D721Med (cell line): ENCODE measurements around the gene IL10RA.

Experiments used
- DNase-seq: peaks from one replicate; pipeline ENCODE4 v3.0.0; 2011; ENCODE audit warnings: low spot score; ENCODE audit not compliant: insufficient read length
- FAIRE-seq: peaks from 2 replicates; lab custom pipeline; 2011; peaks lifted over from hg19 to GRCh38; lab: Jason Lieb, UNC
- CTCF ChIP-seq: IDR thresholded peaks from 2 replicates; pipeline ENCODE4 v1.5.1; 2012; ENCODE audit warnings: mild to moderate bottlenecking, control low read depth; ENCODE audit not compliant: insufficient read depth; ENCODE audit errors: missing control alignments

Gene IL10RA

DNA sequence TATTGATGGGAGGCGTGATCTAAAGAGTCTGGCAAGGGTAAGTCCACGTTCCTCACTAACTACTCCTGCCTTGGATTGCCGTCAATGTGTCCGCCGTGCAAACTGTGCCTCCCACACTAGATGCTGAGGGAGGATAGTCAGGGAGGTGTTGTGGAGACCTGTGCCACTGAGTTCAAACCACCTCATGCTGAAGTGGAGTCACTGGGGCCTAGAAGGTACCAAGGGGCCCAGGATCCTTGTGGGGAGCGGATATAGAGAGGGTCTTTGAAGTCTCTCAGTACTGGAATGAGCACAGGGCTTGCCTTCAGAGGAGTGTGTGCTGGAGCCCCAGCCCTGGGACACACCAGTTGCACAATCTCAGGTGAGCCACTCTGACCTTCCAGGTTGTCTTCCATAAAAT is 63.6 kb downstream of the IL10RA start:
- FAIRE-seq, result no peak
- no peak for DNase-seq
- TF ChIP-seq CTCF, result no peak

DNA sequence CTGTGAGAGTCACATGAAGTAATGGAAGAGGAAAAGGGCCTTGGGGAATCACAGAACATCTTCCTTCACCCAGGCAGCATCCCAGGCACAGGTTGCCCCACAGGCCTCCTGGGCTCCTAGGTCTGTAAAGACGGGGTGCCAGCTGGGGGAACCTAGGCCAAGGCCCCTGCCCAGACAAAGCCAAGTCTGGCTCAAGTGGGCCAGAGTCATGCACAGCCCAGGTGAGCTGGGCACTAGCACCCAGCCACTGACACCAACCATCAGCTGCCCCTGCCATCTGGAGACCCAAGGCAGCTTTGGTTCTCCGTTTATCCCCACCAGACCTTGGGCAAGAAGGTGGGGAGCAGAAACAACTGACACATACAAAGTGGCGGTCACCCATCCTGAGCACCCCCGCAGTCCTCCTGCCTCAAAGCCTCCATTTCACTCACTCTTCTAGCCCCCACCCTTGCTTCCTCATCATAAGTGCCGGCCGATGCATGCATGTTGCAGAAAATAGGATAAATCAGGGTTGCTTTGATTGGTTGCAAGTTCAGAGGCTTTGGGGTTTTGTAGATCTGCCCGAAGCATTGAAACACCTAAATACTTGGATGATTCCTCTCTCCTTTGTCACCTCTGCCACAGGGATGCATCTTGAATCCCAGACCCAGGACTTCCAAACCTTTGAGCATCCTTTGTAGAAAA is 64.2 kb downstream of the IL10RA start:
- no peak for FAIRE-seq
- TF ChIP-seq CTCF, result no peak
- no peak for DNase-seq
